ENCODE results near the gene MORN1.
A peak's percentile ranks its signal among the peaks of the same experiment; 100 is the strongest.

MORN1 gene

GRCh38 chr1:2372551-2373490 lies 18.5 kb downstream of the MORN1 start:
- DNase-seq, result no peak

GRCh38 chr1:2368053-2368744 lies 23.2 kb downstream of the MORN1 start:
- no peak for DNase-seq

- no peak for DNase-seq
These were observed 27.4 kb downstream of the MORN1 start for GRCh38 chr1:2363847-2364513.

- peak; percentile 85 for DNase-seq
These were observed 30.6 kb downstream of the MORN1 start for GRCh38 chr1:2360588-2361364.

GRCh38 chr1:2358651-2359640 lies 32.4 kb downstream of the MORN1 start:
- no peak for DNase-seq

GRCh38 chr1:2358072-2358471 lies 33.3 kb downstream of the MORN1 start:
- no peak for DNase-seq

- no peak for DNase-seq
These were observed 34.2 kb downstream of the MORN1 start for GRCh38 chr1:2356911-2357845.

- no peak for DNase-seq
These were observed 35.0 kb downstream of the MORN1 start for GRCh38 chr1:2356401-2356800.

GRCh38 chr1:2355373-2356261 lies 35.7 kb downstream of the MORN1 start:
- no peak for DNase-seq

- DNase-seq, result peak; percentile 72
These were observed 36.6 kb downstream of the MORN1 start for GRCh38 chr1:2354511-2355372.

GRCh38 chr1:2353551-2354438 lies 37.6 kb downstream of the MORN1 start:
- no peak for DNase-seq

GRCh38 chr1:2352897-2353550 lies 38.3 kb downstream of the MORN1 start:
- no peak for DNase-seq

GRCh38 chr1:2352341-2352896 lies 38.9 kb downstream of the MORN1 start:
- no peak for DNase-seq

- no peak for DNase-seq
These were observed 39.6 kb downstream of the MORN1 start for GRCh38 chr1:2351723-2352122.

- DNase-seq, result no peak
These were observed 40.3 kb downstream of the MORN1 start for GRCh38 chr1:2350911-2351655.
